ENCODE results near the gene CTDSP2. TPM values are rescaled to one million over a fixed set of nuclear protein-coding genes. Genes with fewer than 3 reads are reported as not detected.
"Not testable (repeated sequence)": the region's sequence is repeated elsewhere in the genome, so short reads cannot be mapped to it uniquely, and the experiment has no call there.

The CTDSP2 gene
- total RNA-seq (2014; rRNA removed; shearing (Covaris generic); ENCODE audit: low replicate concordance), result 47.5 and 73.7 TPM in 2 replicates

- peak; percentile 95 for DNase-seq (ENCODE audit: low read depth)
- in situ Hi-C loops (cut with HindIII; ENCODE audit: low pct_unique_long_range_greater_than_20kb, low sequenced_read_pairs), result no loop called here
Measured at GRCh38 chr12:57846577-57847319, at the start of gene CTDSP2. Gene CTDSP2, minus strand, starts transcription at chr12:57846729. Its CDS starts 294 bp downstream, at chr12:57846435.

- no peak for DNase-seq (ENCODE audit: low read depth)
- in situ Hi-C loops (cut with HindIII; ENCODE audit: low pct_unique_long_range_greater_than_20kb, low sequenced_read_pairs), result no loop called here
Measured at GRCh38 chr12:57896115-57896433, 49.5 kb upstream of the CTDSP2 start.

GRCh38 chr12:57895389-57896114 is 49.0 kb upstream of the CTDSP2 start:
- in situ Hi-C loops (cut with HindIII; ENCODE audit: low pct_unique_long_range_greater_than_20kb, low sequenced_read_pairs), result no loop called here
- DNase-seq (ENCODE audit: low read depth), result no peak

GRCh38 chr12:57894399-57895292 is 48.1 kb upstream of the CTDSP2 start:
- no peak for DNase-seq (ENCODE audit: low read depth)
- in situ Hi-C loops (cut with HindIII; ENCODE audit: low pct_unique_long_range_greater_than_20kb, low sequenced_read_pairs), result no loop called here

- in situ Hi-C loops (cut with HindIII; ENCODE audit: low pct_unique_long_range_greater_than_20kb, low sequenced_read_pairs), result no loop called here
- no peak for DNase-seq (ENCODE audit: low read depth)
Measured at GRCh38 chr12:57893431-57894353, 47.2 kb upstream of the CTDSP2 start.

GRCh38 chr12:57892232-57892972 is 45.9 kb upstream of the CTDSP2 start:
- in situ Hi-C loops (cut with HindIII; ENCODE audit: low pct_unique_long_range_greater_than_20kb, low sequenced_read_pairs), result no loop called here
- no peak for DNase-seq (ENCODE audit: low read depth)

- in situ Hi-C loops (cut with HindIII; ENCODE audit: low pct_unique_long_range_greater_than_20kb, low sequenced_read_pairs), result no loop called here
- no peak for DNase-seq (ENCODE audit: low read depth)
Measured at GRCh38 chr12:57891542-57892228, 45.2 kb upstream of the CTDSP2 start.

- in situ Hi-C loops (cut with HindIII; ENCODE audit: low pct_unique_long_range_greater_than_20kb, low sequenced_read_pairs), result no loop called here
- no peak for DNase-seq (ENCODE audit: low read depth)
Measured at GRCh38 chr12:57890191-57891115, 43.9 kb upstream of the CTDSP2 start.

- DNase-seq (ENCODE audit: low read depth), result no peak
- in situ Hi-C loops (cut with HindIII; ENCODE audit: low pct_unique_long_range_greater_than_20kb, low sequenced_read_pairs), result no loop called here
Measured at GRCh38 chr12:57889500-57889989, 43.0 kb upstream of the CTDSP2 start.

- no peak for DNase-seq (ENCODE audit: low read depth)
- in situ Hi-C loops (cut with HindIII; ENCODE audit: low pct_unique_long_range_greater_than_20kb, low sequenced_read_pairs), result no loop called here
Measured at GRCh38 chr12:57888409-57889157, 42.1 kb upstream of the CTDSP2 start.

GRCh38 chr12:57887631-57888408 is 41.3 kb upstream of the CTDSP2 start:
- no peak for DNase-seq (ENCODE audit: low read depth)
- in situ Hi-C loops (cut with HindIII; ENCODE audit: low pct_unique_long_range_greater_than_20kb, low sequenced_read_pairs), result no loop called here

GRCh38 chr12:57886964-57887363 is 40.4 kb upstream of the CTDSP2 start:
- in situ Hi-C loops (cut with HindIII; ENCODE audit: low pct_unique_long_range_greater_than_20kb, low sequenced_read_pairs); DNase-seq (ENCODE audit: low read depth): not testable (repeated sequence)

GRCh38 chr12:57886542-57886941 is 40.0 kb upstream of the CTDSP2 start:
- in situ Hi-C loops (cut with HindIII; ENCODE audit: low pct_unique_long_range_greater_than_20kb, low sequenced_read_pairs), result no loop called here
- DNase-seq (ENCODE audit: low read depth), result no peak

- DNase-seq (ENCODE audit: low read depth), result no peak
- in situ Hi-C loops (cut with HindIII; ENCODE audit: low pct_unique_long_range_greater_than_20kb, low sequenced_read_pairs), result no loop called here
Measured at GRCh38 chr12:57885207-57885606, 38.7 kb upstream of the CTDSP2 start.
